Sigmoid colon (tissue), 4 donors: ENCODE measurements around the gene GRB10.

Source experiments
- CTCF ChIP-seq, 4 experiments: fragments of 450-650 bp in 3 of 4; fragments of 200-600 bp in 1 of 4; IDR thresholded peaks; one replicate each; pipeline ENCODE4 v1.5.1; 2016 to 2019; ENCODE audit warnings: antibody characterized with exemption in 4 of 4, mild to moderate bottlenecking in 3 of 4, moderate library complexity in 2 of 4
- EP300 ChIP-seq, 4 donors: sonication (generic); formaldehyde crosslinking; IDR thresholded peaks; one replicate each; pipeline ENCODE4 v1.6.1; 2017; ENCODE audit warnings: antibody characterized with exemption in 4 of 4
- POLR2A ChIP-seq, 2 donors: fragments of 450-650 bp; IDR thresholded peaks; one replicate each; pipeline ENCODE4 v1.6.1; 2016; ENCODE audit warnings: antibody characterized with exemption in 2 of 2, mild to moderate bottlenecking in 2 of 2, moderate library complexity in 2 of 2
- POLR2AphosphoS5 ChIP-seq, 4 donors: sonication (generic); formaldehyde crosslinking; IDR thresholded peaks; one replicate each; pipeline ENCODE4 v1.6.1; 2017; ENCODE audit warnings: antibody characterized with exemption in 4 of 4

GRCh38 chr7:50771120-50772002, 11.3 kb downstream of the GRB10 start:
- no peak for TF ChIP-seq CTCF (IDR thresholded peaks at IDR 0.05)
- no peak for TF ChIP-seq EP300 (IDR thresholded peaks at IDR 0.05)
- TF ChIP-seq POLR2AphosphoS5 (IDR thresholded peaks at IDR 0.05) = no peak
- TF ChIP-seq POLR2A (IDR thresholded peaks at IDR 0.05) = no peak
